PC-3 (cell line): ENCODE results near the gene HDGFL2. TPM values are rescaled to one million over a fixed set of nuclear protein-coding genes. Genes with fewer than 3 reads are reported as not detected.
"Not testable (repeated sequence)": the region's sequence is repeated elsewhere in the genome, so short reads cannot be mapped to it uniquely, and the experiment has no call there.

Experiments used
- ATAC-seq: fragments of 200-7000 bp; cut with Tn5 transposase; 2 replicates; pipeline ENCODE4 v1.9.1; 2020; ENCODE audit warnings: mild to moderate bottlenecking, moderate library complexity
- BruUV-seq: library from RNA; stranded (reverse); fragments of 400-500 nt; replicated peaks from 2 replicates; lab custom pipeline; 2021; lab: Mats Ljungman, UMichigan
- CTCF ChIA-PET: fragments of 300-600 bp; sonication (Branson Sonifier 250); formaldehyde crosslinking; loops from one replicate; lab custom pipeline; 2022; ENCODE audit warnings: antibody characterized with exemption; lab: Charles Lee
- POLR2A ChIA-PET: fragments of 300-600 bp; sonication (Branson Sonifier 250); formaldehyde crosslinking; loops from one replicate; lab custom pipeline; 2022; ENCODE audit warnings: antibody characterized with exemption; ENCODE audit not compliant: unreplicated experiment; lab: Charles Lee
- DNase-seq: peaks from one replicate; pipeline ENCODE4 v3.0.0-alpha.2; 2015
- H2AFZ ChIP-seq: fragments of 300-600 bp; sonication (generic); 2 replicates; pipeline ENCODE4 v1.6.0; 2016; ENCODE audit warnings: antibody characterized with exemption, low read length
- H3F3A ChIP-seq: fragments of 300-600 bp; sonication (generic); one replicate; pipeline ENCODE4 v1.6.0; 2017; ENCODE audit warnings: antibody characterized with exemption, low read length, control low read depth, mild to moderate bottlenecking; ENCODE audit not compliant: unreplicated experiment
- H3K27ac ChIP-seq: fragments of 300-600 bp; sonication (generic); 2 replicates; pipeline ENCODE4 v1.5.1; 2016; ENCODE audit warnings: mild to moderate bottlenecking, low read length
- H3K27me3 ChIP-seq: fragments of 300-600 bp; sonication (generic); 2 replicates; pipeline ENCODE4 v1.6.1; 2016; ENCODE audit warnings: low read length, mixed read lengths
- H3K36me3 ChIP-seq: fragments of 300-600 bp; sonication (generic); 2 replicates; pipeline ENCODE4 v1.6.1; 2016; ENCODE audit warnings: low read depth, mixed run types, low read length, mixed read lengths
- H3K4me1 ChIP-seq: fragments of 300-600 bp; sonication (generic); 2 replicates; pipeline ENCODE4 v1.5.1; 2016; ENCODE audit warnings: low read length; ENCODE audit not compliant: insufficient read depth
- H3K4me2 ChIP-seq: fragments of 300-600 bp; sonication (generic); 2 replicates; pipeline ENCODE4 v1.6.0; 2016; ENCODE audit warnings: low read length
- H3K4me3 ChIP-seq: fragments of 300-600 bp; sonication (generic); 2 replicates; pipeline ENCODE4 v1.5.1; 2016; ENCODE audit warnings: mild to moderate bottlenecking, low read length, mixed read lengths
- H3K79me2 ChIP-seq: fragments of 300-600 bp; sonication (generic); 2 replicates; pipeline ENCODE4 v1.6.1; 2017; ENCODE audit warnings: low read length, mixed read lengths
- H3K9ac ChIP-seq: fragments of 300-600 bp; sonication (generic); 2 replicates; pipeline ENCODE4 v1.6.0; 2016; ENCODE audit warnings: mild to moderate bottlenecking, low read length
- H3K9me2 ChIP-seq: fragments of 300-600 bp; sonication (generic); replicated peaks from 2 replicates; pipeline ENCODE4 v1.6.1; 2016; ENCODE audit warnings: mixed run types, low read length, mixed read lengths
- H3K9me3 ChIP-seq: fragments of 300-600 bp; sonication (generic); 2 replicates; pipeline ENCODE4 v1.6.1; 2016; ENCODE audit warnings: low read length, mixed read lengths
- H4K20me1 ChIP-seq: fragments of 300-600 bp; sonication (generic); 2 replicates; pipeline ENCODE4 v1.6.1; 2016; ENCODE audit warnings: low read length, mixed read lengths
- CTCF ChIP-seq: fragments of 300-600 bp; sonication (generic); conservative IDR thresholded peaks from 2 replicates; pipeline ENCODE4 v1.5.1; 2017; ENCODE audit warnings: antibody characterized with exemption, low read depth, mild to moderate bottlenecking, low read length
- EZH2 ChIP-seq: fragments of 300-600 bp; sonication (generic); IDR thresholded peaks from one replicate; pipeline ENCODE4 v1.6.1; 2017; ENCODE audit warnings: antibody characterized with exemption, mild to moderate bottlenecking, low read length; ENCODE audit not compliant: unreplicated experiment
- EZH2phosphoT487 ChIP-seq: fragments of 300-600 bp; sonication (generic); IDR thresholded peaks from 2 replicates; pipeline ENCODE4 v1.6.1; 2018; ENCODE audit warnings: mild to moderate bottlenecking, antibody characterized with exemption, low read length, borderline replicate concordance
- intact Hi-C: fragments of 100-400 bp; cut with micrococcal nuclease; formaldehyde crosslinking; loops from 2 replicates; pipeline ENCODE4 v1.9.0; 2023
- total RNA-seq: library from RNA; depleted of rRNA; stranded (reverse); fragments of >200 nt; gene quantifications from 2 replicates; pipeline ENCODE4 v1.2.3, GENCODE V29; 2014

Gene HDGFL2
- total RNA-seq, 1 experiment from 2014 or later = 111 TPM

GRCh38 chr19:4524808-4525562, 52.9 kb downstream of the HDGFL2 start:
- ATAC-seq = peak; percentile 77
- DNase-seq = peak; percentile 70
- TF ChIP-seq EZH2 (no peak), CTCF (peak; percentile 79)
- peaks cover 10% of the 10 kb centered on the region; the same call in 1 of the 2 replicates for H3K4me1 ChIP-seq
- no peak overlapping the region for H3K27ac ChIP-seq
- no peak overlapping the region for H3K9ac ChIP-seq
- no peaks in the 10 kb centered on the region for H3K79me2 ChIP-seq
- no peaks in the 10 kb centered on the region for H3K9me3 ChIP-seq
- no peaks in the 10 kb centered on the region for H3K27me3 ChIP-seq
- intact Hi-C loops = no loop called here
- no peaks in the 10 kb centered on the region for H3F3A ChIP-seq
- BruUV-seq = no TSS peak
- H4K20me1 ChIP-seq = no peaks in the 10 kb centered on the region
- H2AFZ ChIP-seq = no peak overlapping the region
- no peaks in the 10 kb centered on the region for H3K9me2 ChIP-seq
- ChIA-PET POLR2A (no interaction called here), CTCF (interaction anchor here (0.5 to 1.0 kb wide), 5 partner anchors 15 to 173 kb away, joined by 3 to 6 read pairs (median 4); partner anchors contain the start of genes HDGFL2 and LRG1)
- no peaks in the 10 kb centered on the region for H3K36me3 ChIP-seq
- no peak overlapping the region for H3K4me2 ChIP-seq
- no peak overlapping the region for H3K4me3 ChIP-seq

- no peak overlapping the region for H3K4me3 ChIP-seq
- H3K4me2 ChIP-seq = no peak overlapping the region
- TF ChIP-seq EZH2phosphoT487 (no peak), EZH2 (no peak), CTCF (no peak)
- H4K20me1 ChIP-seq = no peaks in the 10 kb centered on the region
- H3K36me3 ChIP-seq = no peaks in the 10 kb centered on the region
- CTCF ChIA-PET = interaction anchor here (0.5 to 1.0 kb wide), 5 partner anchors 15 to 173 kb away, joined by 3 to 6 read pairs (median 4); partner anchors contain the start of genes HDGFL2 and LRG1
- H3K27ac ChIP-seq = no peak overlapping the region
- H3K4me1 ChIP-seq = peaks cover 10% of the 10 kb centered on the region; the same call in 1 of the 2 replicates
- H3K9me2 ChIP-seq = no peaks in the 10 kb centered on the region
- no peak for ATAC-seq
- no peak for DNase-seq
- POLR2A ChIA-PET = no interaction called here
- H3K9me3 ChIP-seq = no peaks in the 10 kb centered on the region
- H2AFZ ChIP-seq = no peak overlapping the region
- H3K79me2 ChIP-seq = no peaks in the 10 kb centered on the region
- no peaks in the 10 kb centered on the region for H3K27me3 ChIP-seq
- H3F3A ChIP-seq = no peaks in the 10 kb centered on the region
- intact Hi-C loops = no loop called here
- no TSS peak for BruUV-seq
- no peak overlapping the region for H3K9ac ChIP-seq
Observed at GRCh38 chr19:4525563-4526002, 53.5 kb downstream of the HDGFL2 start.

- H3K27me3 ChIP-seq, H3K4me3 ChIP-seq, H3K4me2 ChIP-seq, H3K36me3 ChIP-seq, BruUV-seq, POLR2A ChIA-PET, H3K4me1 ChIP-seq, H2AFZ ChIP-seq, H3K79me2 ChIP-seq, CTCF ChIA-PET, ATAC-seq, H3F3A ChIP-seq, H3K9ac ChIP-seq, H4K20me1 ChIP-seq, H3K27ac ChIP-seq, DNase-seq, H3K9me3 ChIP-seq, H3K9me2 ChIP-seq, intact Hi-C loops: not testable (repeated sequence)
Observed at GRCh38 chr19:4527377-4527776, 55.3 kb downstream of the HDGFL2 start.
